Bronchial epithelial cell (primary cell): ENCODE data around the gene CCL8. TPM values are rescaled to one million over a fixed set of nuclear protein-coding genes. Genes with fewer than 3 reads are reported as not detected.

Source experiments
- DNase-seq: peaks from one replicate; pipeline ENCODE4 v3.0.0-alpha.2; 2010; ENCODE audit warnings: low read depth
- FAIRE-seq: peaks from 2 replicates; lab custom pipeline; 2011; peaks lifted over from hg19 to GRCh38; lab: Jason Lieb, UNC
- H3K27me3 ChIP-seq: 2 replicates; pipeline ENCODE4 v1.5.1; 2011; ENCODE audit warnings: low read length; ENCODE audit not compliant: control insufficient read depth, insufficient read depth
- H3K36me3 ChIP-seq: 2 replicates; pipeline ENCODE4 v1.5.1; 2011; ENCODE audit warnings: low read length; ENCODE audit not compliant: control insufficient read depth, insufficient read depth
- H3K4me3 ChIP-seq: 2 replicates; pipeline ENCODE4 v1.5.1; 2011; ENCODE audit warnings: mild to moderate bottlenecking, low read depth, low read length, control low read depth
- total RNA-seq: library from RNA; depleted of rRNA; stranded (reverse); fragments of >200 nt; gene quantifications from 2 replicates; pipeline ENCODE4 v1.2.1, GENCODE V29; 2014
- TF ChIP-seq, protein P1 (sequence below): IDR thresholded peaks from 2 replicates; pipeline ENCODE4 v1.5.1; 2011; ENCODE audit warnings: mild to moderate bottlenecking, moderate library complexity, low read length, control low read depth, inconsistent platforms; ENCODE audit not compliant: insufficient read depth, severe bottlenecking

Gene CCL8
- total RNA-seq, 1 donor from 2014 or later = not detected

DNA sequence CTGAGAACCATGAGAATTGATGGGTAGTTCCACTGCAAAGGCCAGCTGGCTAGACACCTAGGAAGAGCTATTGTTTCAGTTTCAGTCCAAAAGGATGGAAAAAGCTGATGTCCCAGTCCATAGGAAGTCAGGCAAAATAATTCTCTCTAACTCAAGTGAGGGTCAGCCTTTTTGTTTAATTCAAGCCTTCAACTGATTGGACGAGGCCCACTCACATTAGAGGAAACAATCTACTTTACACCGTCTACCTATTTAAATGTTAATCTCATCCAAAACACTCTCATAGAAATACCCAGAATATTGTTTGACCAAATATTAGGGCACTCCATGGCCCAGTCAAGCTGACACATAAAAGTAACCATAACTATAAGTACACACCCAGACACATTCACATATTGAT is 22.7 kb downstream of the CCL8 start:
- TF ChIP-seq, protein P1, sequence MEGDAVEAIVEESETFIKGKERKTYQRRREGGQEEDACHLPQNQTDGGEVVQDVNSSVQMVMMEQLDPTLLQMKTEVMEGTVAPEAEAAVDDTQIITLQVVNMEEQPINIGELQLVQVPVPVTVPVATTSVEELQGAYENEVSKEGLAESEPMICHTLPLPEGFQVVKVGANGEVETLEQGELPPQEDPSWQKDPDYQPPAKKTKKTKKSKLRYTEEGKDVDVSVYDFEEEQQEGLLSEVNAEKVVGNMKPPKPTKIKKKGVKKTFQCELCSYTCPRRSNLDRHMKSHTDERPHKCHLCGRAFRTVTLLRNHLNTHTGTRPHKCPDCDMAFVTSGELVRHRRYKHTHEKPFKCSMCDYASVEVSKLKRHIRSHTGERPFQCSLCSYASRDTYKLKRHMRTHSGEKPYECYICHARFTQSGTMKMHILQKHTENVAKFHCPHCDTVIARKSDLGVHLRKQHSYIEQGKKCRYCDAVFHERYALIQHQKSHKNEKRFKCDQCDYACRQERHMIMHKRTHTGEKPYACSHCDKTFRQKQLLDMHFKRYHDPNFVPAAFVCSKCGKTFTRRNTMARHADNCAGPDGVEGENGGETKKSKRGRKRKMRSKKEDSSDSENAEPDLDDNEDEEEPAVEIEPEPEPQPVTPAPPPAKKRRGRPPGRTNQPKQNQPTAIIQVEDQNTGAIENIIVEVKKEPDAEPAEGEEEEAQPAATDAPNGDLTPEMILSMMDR = no peak
- no peak overlapping the region for H3K4me3 ChIP-seq
- no peaks in the 10 kb centered on the region for H3K36me3 ChIP-seq
- DNase-seq (no peak), FAIRE-seq (no peak)
- H3K27me3 ChIP-seq = no peaks in the 10 kb centered on the region

GRCh38 chr17:34347063-34347462 is 27.8 kb downstream of the CCL8 start:
- Histone ChIP-seq H3K27me3 (no peaks in the 10 kb centered on the region), H3K4me3 (no peak overlapping the region), H3K36me3 (no peaks in the 10 kb centered on the region)
- TF ChIP-seq, protein P1 = no peak
- DNase-seq (no peak), FAIRE-seq (no peak)

DNA sequence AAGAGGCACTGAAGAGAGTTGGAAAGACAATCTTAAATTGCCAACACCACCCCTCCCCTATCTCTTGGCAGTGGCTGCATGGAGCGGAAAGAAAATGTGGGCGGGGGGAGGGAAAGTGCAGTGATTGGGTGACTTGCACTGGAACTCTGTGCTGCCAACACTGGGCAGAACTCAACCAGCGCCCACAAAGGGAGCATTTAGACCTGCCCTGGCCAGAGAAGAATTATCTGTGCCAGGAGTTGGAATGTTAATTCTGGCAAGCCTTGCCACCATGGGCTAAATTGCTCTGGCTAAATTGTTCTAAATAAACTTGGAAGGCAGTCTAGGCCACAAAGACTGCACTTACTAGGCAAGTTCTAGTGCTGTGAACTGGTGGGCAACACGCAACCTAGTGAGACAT is 30.5 kb downstream of the CCL8 start:
- FAIRE-seq (no peak), DNase-seq (no peak)
- Histone ChIP-seq H3K36me3 (no peaks in the 10 kb centered on the region), H3K27me3 (no peaks in the 10 kb centered on the region), H3K4me3 (no peak overlapping the region)
- TF ChIP-seq, protein P1 = no peak

- no peak for FAIRE-seq
- no peaks in the 10 kb centered on the region for H3K27me3 ChIP-seq
- no peak for DNase-seq
- no peaks in the 10 kb centered on the region for H3K36me3 ChIP-seq
- TF ChIP-seq, protein P1 = no peak
- H3K4me3 ChIP-seq = no peak overlapping the region
Measured at GRCh38 chr17:34351096-34351495, 31.9 kb downstream of the CCL8 start.

GRCh38 chr17:34352191-34352590 is 33.0 kb downstream of the CCL8 start:
- DNase-seq (no peak), FAIRE-seq (no peak)
- Histone ChIP-seq H3K4me3 (no peak overlapping the region), H3K36me3 (no peaks in the 10 kb centered on the region), H3K27me3 (no peaks in the 10 kb centered on the region)
- TF ChIP-seq, protein P1 = no peak

DNA sequence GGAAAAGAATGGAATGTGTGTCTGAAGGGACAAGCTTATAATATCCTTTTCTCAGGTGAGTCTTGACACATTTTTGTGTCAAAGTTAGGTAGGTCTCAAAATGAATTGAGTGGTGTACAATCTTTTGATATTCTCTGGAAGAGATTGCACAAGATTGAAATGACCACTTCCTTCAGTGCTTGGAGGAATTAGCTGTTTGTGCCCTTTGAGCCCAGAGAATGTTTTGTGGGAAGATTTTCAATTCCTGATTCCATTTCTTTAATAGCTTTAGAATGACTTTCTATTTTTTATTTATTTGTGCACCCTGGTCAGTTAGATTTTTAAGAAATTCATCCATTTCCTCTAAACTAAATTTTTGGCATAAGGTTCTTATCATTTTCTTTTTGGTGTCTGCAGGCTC is 35.4 kb downstream of the CCL8 start:
- TF ChIP-seq, protein P1 = no peak
- Histone ChIP-seq H3K27me3 (no peaks in the 10 kb centered on the region), H3K4me3 (no peak overlapping the region), H3K36me3 (no peaks in the 10 kb centered on the region)
- DNase-seq (no peak), FAIRE-seq (no peak)
